Tibial nerve (tissue), 4 donors: ENCODE results near the gene ANKMY2.

ENCODE experiments used
- EP300 ChIP-seq, 2 donors: sonication (generic); formaldehyde crosslinking; IDR thresholded peaks; one replicate each; pipeline ENCODE4 v1.6.1; 2017; ENCODE audit warnings: antibody characterized with exemption in 2 of 2, mild to moderate bottlenecking in 1 of 2
- POLR2A ChIP-seq, 2 donors: fragments of 450-650 bp; IDR thresholded peaks; one replicate each; pipeline ENCODE4 v1.6.1; 2017; ENCODE audit warnings: antibody characterized with exemption in 2 of 2, mild to moderate bottlenecking in 2 of 2, moderate library complexity in 2 of 2
- TF ChIP-seq, protein P1 (sequence below), 5 experiments: fragments of 200-600 bp in 3 of 5; fragments of 450-650 bp in 2 of 5; sonication (generic) in 3 of 5; IDR thresholded peaks; one replicate each; pipeline ENCODE4 v1.5.1; 2016 to 2019; ENCODE audit warnings: antibody characterized with exemption in 5 of 5, mild to moderate bottlenecking in 3 of 5, moderate library complexity in 2 of 5

DNA sequence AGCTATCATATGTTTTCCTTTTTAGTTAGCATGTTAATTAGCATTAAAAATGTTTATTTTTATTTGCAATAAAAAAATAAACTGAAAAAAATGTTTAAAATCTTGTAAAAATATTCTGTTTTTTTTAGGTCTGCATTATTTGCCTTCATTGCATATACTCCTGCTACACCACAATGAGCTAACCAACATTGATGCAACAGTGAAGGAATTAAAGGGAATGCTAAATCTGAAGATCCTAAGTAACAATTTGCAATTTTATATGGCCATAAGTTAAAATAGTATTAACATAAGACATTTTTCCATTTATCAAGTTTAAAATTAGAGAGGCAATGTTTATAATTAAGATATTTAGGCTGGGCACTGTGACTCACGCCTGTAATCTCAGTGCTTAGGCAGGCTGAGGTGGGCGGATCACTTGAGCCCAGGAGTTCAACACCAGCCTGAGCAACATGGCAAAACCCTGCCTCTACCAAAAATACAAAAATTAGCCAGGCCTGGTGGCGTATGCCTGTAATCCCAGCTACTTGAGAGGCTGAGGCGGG is 86.7 kb downstream of the ANKMY2 start:
- TF ChIP-seq, protein P1, sequence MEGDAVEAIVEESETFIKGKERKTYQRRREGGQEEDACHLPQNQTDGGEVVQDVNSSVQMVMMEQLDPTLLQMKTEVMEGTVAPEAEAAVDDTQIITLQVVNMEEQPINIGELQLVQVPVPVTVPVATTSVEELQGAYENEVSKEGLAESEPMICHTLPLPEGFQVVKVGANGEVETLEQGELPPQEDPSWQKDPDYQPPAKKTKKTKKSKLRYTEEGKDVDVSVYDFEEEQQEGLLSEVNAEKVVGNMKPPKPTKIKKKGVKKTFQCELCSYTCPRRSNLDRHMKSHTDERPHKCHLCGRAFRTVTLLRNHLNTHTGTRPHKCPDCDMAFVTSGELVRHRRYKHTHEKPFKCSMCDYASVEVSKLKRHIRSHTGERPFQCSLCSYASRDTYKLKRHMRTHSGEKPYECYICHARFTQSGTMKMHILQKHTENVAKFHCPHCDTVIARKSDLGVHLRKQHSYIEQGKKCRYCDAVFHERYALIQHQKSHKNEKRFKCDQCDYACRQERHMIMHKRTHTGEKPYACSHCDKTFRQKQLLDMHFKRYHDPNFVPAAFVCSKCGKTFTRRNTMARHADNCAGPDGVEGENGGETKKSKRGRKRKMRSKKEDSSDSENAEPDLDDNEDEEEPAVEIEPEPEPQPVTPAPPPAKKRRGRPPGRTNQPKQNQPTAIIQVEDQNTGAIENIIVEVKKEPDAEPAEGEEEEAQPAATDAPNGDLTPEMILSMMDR (IDR thresholded peaks at IDR 0.05) = no peak
- TF ChIP-seq POLR2A (IDR thresholded peaks at IDR 0.05) = no peak
- TF ChIP-seq EP300 (IDR thresholded peaks at IDR 0.05) = no peak
